Measurements from ENCODE around the gene C10orf71. TPM values are rescaled to one million over a fixed set of nuclear protein-coding genes. Genes with fewer than 3 reads are reported as not detected.

C10orf71 gene
- total and polyA plus RNA-seq, 2 donors (not counting 1 experiment from before 2014, with no cell fraction given), result not detected

- Mint-ChIP-seq H3K9me3 (ENCODE audit: insufficient read depth) (peaks cover 5% of the 10 kb centered on the region), H3K4me3 (no peak overlapping the region), H3K27ac (no peak overlapping the region), H3K27me3 (peaks cover 5% of the 10 kb centered on the region), H3K4me1 (no peaks in the 10 kb centered on the region)
- Histone ChIP-seq H3K27me3 (replicated peaks in 1 of 4; ENCODE audit: control extremely low read depth in 1 of 4, control insufficient read depth in 3 of 4, insufficient read depth in 4 of 4, low read length in 3 of 4) (no peaks in the 10 kb centered on the region), H3K79me2 (ENCODE audit: control insufficient read depth, insufficient read depth, low read length) (no peaks in the 10 kb centered on the region), H3K4me3 (ENCODE audit: control extremely low read depth in 1 of 5, extremely low read depth in 1 of 5, insufficient read depth in 1 of 5, low read depth in 2 of 5, low read length in 4 of 5) (no peak overlapping the region), H3K36me3 (replicated peaks in 1 of 2; ENCODE audit: control extremely low read depth in 1 of 2, control insufficient read depth in 1 of 2, extremely low read depth in 1 of 2, insufficient read depth in 2 of 2, low read length in 1 of 2) (no peaks in the 10 kb centered on the region), H3K9ac (ENCODE audit: low read length) (no peak overlapping the region), H3K9me3 (ENCODE audit: control extremely low read depth in 1 of 3, control insufficient read depth in 2 of 3, insufficient read depth in 1 of 3, low read length in 2 of 3) (peaks cover 0 to 19% (median 8%) of the 10 kb centered on the region in 3 donors), H3K4me2 (replicated peaks; ENCODE audit: low read depth, low read length, poor library complexity, severe bottlenecking) (no peak overlapping the region), H3K4me1 (ENCODE audit: control insufficient read depth in 2 of 2, insufficient read depth in 2 of 2, low read length in 2 of 2) (no peaks in the 10 kb centered on the region), H3K27ac (ENCODE audit: low read length in 2 of 2) (no peak overlapping the region), H2AFZ (ENCODE audit: insufficient read depth, low read depth, low read length, poor library complexity, severe bottlenecking) (no peak overlapping the region), H4K20me1 (ENCODE audit: control insufficient read depth, insufficient read depth, low read length, poor library complexity, severe bottlenecking) (no peaks in the 10 kb centered on the region)
- DNase-seq (no peak), ATAC-seq (ENCODE audit: low read depth) (no peak)
- CTCF ChIA-PET, result no interaction called here
- 96% methylated on average over 4 of the region's 4 CpGs for WGBS (ENCODE audit: insufficient coverage)
- TF ChIP-seq CTCF (IDR thresholded peaks at IDR 0.05) (no peak), EZH2 (IDR thresholded peaks at IDR 0.05; ENCODE audit: borderline replicate concordance, insufficient read depth, low read depth, low read length, poor library complexity, severe bottlenecking) (no peak)
- intact Hi-C loops (cut with micrococcal nuclease), result no loop called here
- POLR2A ChIA-PET, result no interaction called here
Observed at GRCh38 chr10:49349390-49349789, 50.4 kb downstream of the C10orf71 start.

- Mint-ChIP-seq H3K4me3 (no peak overlapping the region), H3K9me3 (ENCODE audit: insufficient read depth) (peaks cover 5% of the 10 kb centered on the region), H3K4me1 (no peaks in the 10 kb centered on the region), H3K27ac (no peak overlapping the region), H3K27me3 (peaks cover 5% of the 10 kb centered on the region)
- Histone ChIP-seq H3K4me3 (ENCODE audit: control extremely low read depth in 1 of 5, extremely low read depth in 1 of 5, insufficient read depth in 1 of 5, low read depth in 2 of 5, low read length in 4 of 5) (no peak overlapping the region), H3K79me2 (ENCODE audit: control insufficient read depth, insufficient read depth, low read length) (no peaks in the 10 kb centered on the region), H3K36me3 (replicated peaks in 1 of 2; ENCODE audit: control extremely low read depth in 1 of 2, control insufficient read depth in 1 of 2, extremely low read depth in 1 of 2, insufficient read depth in 2 of 2, low read length in 1 of 2) (no peaks in the 10 kb centered on the region), H3K27ac (ENCODE audit: low read length in 2 of 2) (no peak overlapping the region), H3K27me3 (replicated peaks in 1 of 4; ENCODE audit: control extremely low read depth in 1 of 4, control insufficient read depth in 3 of 4, insufficient read depth in 4 of 4, low read length in 3 of 4) (peaks cover 0 to under 1% (median 0%) of the 10 kb centered on the region in 4 experiments), H3K9me3 (ENCODE audit: control extremely low read depth in 1 of 3, control insufficient read depth in 2 of 3, insufficient read depth in 1 of 3, low read length in 2 of 3) (peaks cover 0 to 19% (median 8%) of the 10 kb centered on the region in 3 donors), H3K9ac (ENCODE audit: low read length) (no peak overlapping the region), H3K4me1 (ENCODE audit: control insufficient read depth in 2 of 2, insufficient read depth in 2 of 2, low read length in 2 of 2) (no peaks in the 10 kb centered on the region), H3K4me2 (replicated peaks; ENCODE audit: low read depth, low read length, poor library complexity, severe bottlenecking) (no peak overlapping the region), H2AFZ (ENCODE audit: insufficient read depth, low read depth, low read length, poor library complexity, severe bottlenecking) (no peak overlapping the region), H4K20me1 (ENCODE audit: control insufficient read depth, insufficient read depth, low read length, poor library complexity, severe bottlenecking) (no peaks in the 10 kb centered on the region)
- TF ChIP-seq CTCF (IDR thresholded peaks at IDR 0.05) (no peak), EZH2 (IDR thresholded peaks at IDR 0.05; ENCODE audit: borderline replicate concordance, insufficient read depth, low read depth, low read length, poor library complexity, severe bottlenecking) (no peak)
- ATAC-seq (ENCODE audit: low read depth), result no peak
- ChIA-PET POLR2A (no interaction called here), CTCF (no interaction called here)
- intact Hi-C loops (cut with micrococcal nuclease), result no loop called here
- DNase-seq, result no peak
Observed at GRCh38 chr10:49350138-49350537, 51.2 kb downstream of the C10orf71 start.
